HepG2 (cell line): ENCODE results near the gene RAD54L. TPM values are rescaled to one million over a fixed set of nuclear protein-coding genes. Genes with fewer than 3 reads are reported as not detected.

Experiments
- ATF7 ChIP-seq, 2 experiments: fragments of 450-650 bp in 1 of 2; sonication (generic) in 1 of 2; formaldehyde crosslinking in 1 of 2; IDR thresholded peaks; 2 replicates each; pipeline versions ENCODE4 v1.4.0 to v1.6.1; 2016 to 2020; ENCODE audit warnings: antibody characterized with exemption in 1 of 2, mild to moderate bottlenecking in 1 of 2, missing genetic modification reagents in 1 of 2
- DNMT3B ChIP-seq: conservative IDR thresholded peaks from 2 replicates; pipeline ENCODE4 v1.6.1; 2016; ENCODE audit warnings: missing biosample characterization, control low read depth
- FOXC1 ChIP-seq: sonication (generic); formaldehyde crosslinking; IDR thresholded peaks from 2 replicates; pipeline ENCODE4 v1.8.0; 2022; ENCODE audit warnings: mild to moderate bottlenecking, missing genetic modification reagents, borderline replicate concordance
- TCF7L2 ChIP-seq: IDR thresholded peaks from 2 replicates; pipeline ENCODE4 v1.6.1; 2011; ENCODE audit warnings: mild to moderate bottlenecking, low read depth, low read length, moderate library complexity
- ZNF7 ChIP-seq: IDR thresholded peaks from 2 replicates; pipeline ENCODE4 v1.6.1; 2016; ENCODE audit warnings: missing biosample characterization, missing genetic modification reagents
- polyA plus RNA-seq, 8 experiments: library from polyadenylated mRNA; depleted of rRNA in 3 of 8; stranded (reverse) in 7 of 8; unstranded in 1 of 8; fragments of >200 nt; fragmentation: Illumina TruSeq in 4 of 8; extraction: Trizol in 4 of 8; gene quantifications; 2 replicates each; pipeline versions ENCODE4 v1.2.1 to v1.2.3, GENCODE V29; 2011 to 2016; ENCODE audit warnings: low read depth in 4 of 8, missing spikeins in 1 of 8, mixed read lengths in 1 of 8; ENCODE audit not compliant: insufficient read depth in 1 of 8
- total RNA-seq, 5 experiments: library from RNA; depleted of rRNA; stranded (reverse); fragments of >200 nt; fragmentation: Illumina TruSeq; extraction: Trizol; gene quantifications; 2 replicates each; pipeline ENCODE4 v1.2.3, GENCODE V29; 2016; ENCODE audit warnings: low read depth in 1 of 5
- TF ChIP-seq, protein P1 (sequence below): sonication (generic); formaldehyde crosslinking; IDR thresholded peaks from 2 replicates; pipeline ENCODE4 v1.4.0; 2020; ENCODE audit warnings: missing genetic modification reagents
- TF ChIP-seq, protein P2 (sequence below): sonication (generic); formaldehyde crosslinking; IDR thresholded peaks from 2 replicates; pipeline ENCODE4 v1.4.0; 2020; ENCODE audit warnings: missing genetic modification reagents
- TF ChIP-seq, protein P3 (sequence below): sonication (generic); formaldehyde crosslinking; IDR thresholded peaks from 2 replicates; pipeline ENCODE4 v1.8.0; 2022; ENCODE audit warnings: mild to moderate bottlenecking, missing genetic modification reagents
- TF ChIP-seq, protein P4 (sequence below): sonication (generic); formaldehyde crosslinking; IDR thresholded peaks from 2 replicates; pipeline ENCODE4 v1.5.0; 2020; ENCODE audit warnings: missing genetic modification reagents, mild to moderate bottlenecking, borderline replicate concordance

Gene RAD54L
- total and polyA plus RNA-seq, 2 of the 13 experiments (the other 11 are each of a cell fraction or from before 2014, with no cell fraction given): 10.2 to 30.0 TPM

DNA sequence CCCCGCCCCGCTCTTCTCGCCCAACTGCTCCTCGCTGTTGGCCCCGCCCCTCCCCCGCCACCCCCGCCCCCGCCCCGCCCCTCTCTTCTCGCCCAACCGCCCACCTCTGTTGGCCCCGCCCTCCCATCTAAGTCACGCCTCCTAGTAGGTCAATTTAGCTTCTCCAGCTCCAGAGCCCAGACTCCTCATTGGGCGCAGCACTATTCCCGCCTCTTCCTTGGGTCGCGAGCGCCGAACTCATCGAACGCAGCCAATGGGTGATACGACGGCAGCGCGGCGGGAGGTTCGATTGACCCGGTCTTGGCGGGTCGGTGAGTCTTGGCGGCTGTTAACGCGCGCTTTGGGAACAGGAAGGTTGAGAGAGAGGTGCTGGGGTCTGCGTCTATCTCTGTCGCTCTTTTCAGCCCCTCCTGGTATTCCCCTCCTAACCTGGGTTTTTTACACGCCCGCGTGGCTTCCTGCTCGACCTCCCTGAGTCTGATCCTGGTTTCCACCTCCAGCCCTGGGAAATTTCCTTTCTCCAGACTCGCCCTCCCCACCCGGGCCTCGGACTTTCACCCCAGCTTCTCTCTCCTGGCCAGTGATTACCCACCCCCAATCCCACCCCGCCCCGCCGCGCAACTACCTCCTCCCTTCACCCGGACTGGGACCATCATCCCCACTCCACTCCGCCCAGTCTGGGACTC, at the start of gene RAD54L (continued):
- TF ChIP-seq, protein P1, sequence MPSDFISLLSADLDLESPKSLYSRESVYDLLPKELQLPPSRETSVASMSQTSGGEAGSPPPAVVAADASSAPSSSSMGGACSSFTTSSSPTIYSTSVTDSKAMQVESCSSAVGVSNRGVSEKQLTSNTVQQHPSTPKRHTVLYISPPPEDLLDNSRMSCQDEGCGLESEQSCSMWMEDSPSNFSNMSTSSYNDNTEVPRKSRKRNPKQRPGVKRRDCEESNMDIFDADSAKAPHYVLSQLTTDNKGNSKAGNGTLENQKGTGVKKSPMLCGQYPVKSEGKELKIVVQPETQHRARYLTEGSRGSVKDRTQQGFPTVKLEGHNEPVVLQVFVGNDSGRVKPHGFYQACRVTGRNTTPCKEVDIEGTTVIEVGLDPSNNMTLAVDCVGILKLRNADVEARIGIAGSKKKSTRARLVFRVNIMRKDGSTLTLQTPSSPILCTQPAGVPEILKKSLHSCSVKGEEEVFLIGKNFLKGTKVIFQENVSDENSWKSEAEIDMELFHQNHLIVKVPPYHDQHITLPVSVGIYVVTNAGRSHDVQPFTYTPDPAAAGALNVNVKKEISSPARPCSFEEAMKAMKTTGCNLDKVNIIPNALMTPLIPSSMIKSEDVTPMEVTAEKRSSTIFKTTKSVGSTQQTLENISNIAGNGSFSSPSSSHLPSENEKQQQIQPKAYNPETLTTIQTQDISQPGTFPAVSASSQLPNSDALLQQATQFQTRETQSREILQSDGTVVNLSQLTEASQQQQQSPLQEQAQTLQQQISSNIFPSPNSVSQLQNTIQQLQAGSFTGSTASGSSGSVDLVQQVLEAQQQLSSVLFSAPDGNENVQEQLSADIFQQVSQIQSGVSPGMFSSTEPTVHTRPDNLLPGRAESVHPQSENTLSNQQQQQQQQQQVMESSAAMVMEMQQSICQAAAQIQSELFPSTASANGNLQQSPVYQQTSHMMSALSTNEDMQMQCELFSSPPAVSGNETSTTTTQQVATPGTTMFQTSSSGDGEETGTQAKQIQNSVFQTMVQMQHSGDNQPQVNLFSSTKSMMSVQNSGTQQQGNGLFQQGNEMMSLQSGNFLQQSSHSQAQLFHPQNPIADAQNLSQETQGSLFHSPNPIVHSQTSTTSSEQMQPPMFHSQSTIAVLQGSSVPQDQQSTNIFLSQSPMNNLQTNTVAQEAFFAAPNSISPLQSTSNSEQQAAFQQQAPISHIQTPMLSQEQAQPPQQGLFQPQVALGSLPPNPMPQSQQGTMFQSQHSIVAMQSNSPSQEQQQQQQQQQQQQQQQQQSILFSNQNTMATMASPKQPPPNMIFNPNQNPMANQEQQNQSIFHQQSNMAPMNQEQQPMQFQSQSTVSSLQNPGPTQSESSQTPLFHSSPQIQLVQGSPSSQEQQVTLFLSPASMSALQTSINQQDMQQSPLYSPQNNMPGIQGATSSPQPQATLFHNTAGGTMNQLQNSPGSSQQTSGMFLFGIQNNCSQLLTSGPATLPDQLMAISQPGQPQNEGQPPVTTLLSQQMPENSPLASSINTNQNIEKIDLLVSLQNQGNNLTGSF (CRISPR knock-in tag): peak; percentile 75; the same call in 1 of the 2 replicates
- no peak for TF ChIP-seq ATF7 (IDR thresholded peaks at IDR 0.05)
- no peak for TF ChIP-seq ATF7 (CRISPR knock-in tag; IDR thresholded peaks at IDR 0.05)
- no peak for TF ChIP-seq DNMT3B
- no peak for TF ChIP-seq FOXC1 (CRISPR knock-in tag)
- TF ChIP-seq, protein P2, sequence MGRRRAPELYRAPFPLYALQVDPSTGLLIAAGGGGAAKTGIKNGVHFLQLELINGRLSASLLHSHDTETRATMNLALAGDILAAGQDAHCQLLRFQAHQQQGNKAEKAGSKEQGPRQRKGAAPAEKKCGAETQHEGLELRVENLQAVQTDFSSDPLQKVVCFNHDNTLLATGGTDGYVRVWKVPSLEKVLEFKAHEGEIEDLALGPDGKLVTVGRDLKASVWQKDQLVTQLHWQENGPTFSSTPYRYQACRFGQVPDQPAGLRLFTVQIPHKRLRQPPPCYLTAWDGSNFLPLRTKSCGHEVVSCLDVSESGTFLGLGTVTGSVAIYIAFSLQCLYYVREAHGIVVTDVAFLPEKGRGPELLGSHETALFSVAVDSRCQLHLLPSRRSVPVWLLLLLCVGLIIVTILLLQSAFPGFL (CRISPR knock-in tag): no peak
- TF ChIP-seq, protein P3, sequence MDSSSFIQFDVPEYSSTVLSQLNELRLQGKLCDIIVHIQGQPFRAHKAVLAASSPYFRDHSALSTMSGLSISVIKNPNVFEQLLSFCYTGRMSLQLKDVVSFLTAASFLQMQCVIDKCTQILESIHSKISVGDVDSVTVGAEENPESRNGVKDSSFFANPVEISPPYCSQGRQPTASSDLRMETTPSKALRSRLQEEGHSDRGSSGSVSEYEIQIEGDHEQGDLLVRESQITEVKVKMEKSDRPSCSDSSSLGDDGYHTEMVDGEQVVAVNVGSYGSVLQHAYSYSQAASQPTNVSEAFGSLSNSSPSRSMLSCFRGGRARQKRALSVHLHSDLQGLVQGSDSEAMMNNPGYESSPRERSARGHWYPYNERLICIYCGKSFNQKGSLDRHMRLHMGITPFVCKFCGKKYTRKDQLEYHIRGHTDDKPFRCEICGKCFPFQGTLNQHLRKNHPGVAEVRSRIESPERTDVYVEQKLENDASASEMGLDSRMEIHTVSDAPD: 0 out of 2 replicates have a peak, but pooled peaks have one; percentile 60
- TF ChIP-seq TCF7L2: no peak
- TF ChIP-seq, protein P4, sequence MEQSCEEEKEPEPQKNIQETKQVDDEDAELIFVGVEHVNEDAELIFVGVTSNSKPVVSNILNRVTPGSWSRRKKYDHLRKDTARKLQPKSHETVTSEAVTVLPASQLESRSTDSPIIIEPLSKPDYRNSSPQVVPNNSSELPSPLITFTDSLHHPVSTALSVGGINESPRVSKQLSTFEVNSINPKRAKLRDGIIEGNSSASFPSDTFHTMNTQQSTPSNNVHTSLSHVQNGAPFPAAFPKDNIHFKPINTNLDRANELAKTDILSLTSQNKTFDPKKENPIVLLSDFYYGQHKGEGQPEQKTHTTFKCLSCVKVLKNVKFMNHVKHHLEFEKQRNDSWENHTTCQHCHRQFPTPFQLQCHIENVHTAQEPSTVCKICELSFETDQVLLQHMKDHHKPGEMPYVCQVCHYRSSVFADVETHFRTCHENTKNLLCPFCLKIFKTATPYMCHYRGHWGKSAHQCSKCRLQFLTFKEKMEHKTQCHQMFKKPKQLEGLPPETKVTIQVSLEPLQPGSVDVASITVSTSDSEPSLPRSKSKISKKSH (CRISPR knock-in tag): no peak
- no peak for TF ChIP-seq ZNF7 (CRISPR knock-in tag)
